T-cell (primary cell): Measurements from ENCODE around the gene TYROBP. TPM values are rescaled to one million over a fixed set of nuclear protein-coding genes. Genes with fewer than 3 reads are reported as not detected.
"Not testable (repeated sequence)": the region's sequence is repeated elsewhere in the genome, so short reads cannot be mapped to it uniquely, and the experiment has no call there.

Experiments
- ATAC-seq, 4 experiments: fragments of 200-7000 bp in 3 of 4; fragments of 150-1000 bp in 1 of 4; cut with Tn5 transposase; replicated peaks in 1 of 4; 1 replicate in 3 of 4; 2 replicates in 1 of 4; pipeline ENCODE4 v1.10.0; 2021; ENCODE audit warnings: moderate library complexity in 3 of 4, mild to moderate bottlenecking in 2 of 4, moderate number of reproducible peaks in 1 of 4
- CTCF ChIA-PET, 2 donors: fragments of 300-600 bp; sonication (Branson Sonifier 250); formaldehyde crosslinking; loops; one replicate each; lab custom pipeline; 2022; ENCODE audit warnings: antibody characterized with exemption in 2 of 2; lab: Charles Lee
- POLR2A ChIA-PET, 2 donors: fragments of 300-600 bp; sonication (Branson Sonifier 250); formaldehyde crosslinking; loops; one replicate each; lab custom pipeline; 2022; ENCODE audit warnings: antibody characterized with exemption in 2 of 2; lab: Charles Lee
- DNase-seq, 35 experiments: peaks; one replicate each; pipeline versions ENCODE4 v3.0.0 to v3.0.0-alpha.2; 2013 to 2023
- H3K27ac ChIP-seq: one replicate; pipeline ENCODE4 v1.5.1; 2013; ENCODE audit warnings: low read length
- H3K27me3 ChIP-seq, 2 experiments: replicated peaks in 1 of 2; 1 replicate in 1 of 2; 2 replicates in 1 of 2; pipeline versions ENCODE4 v1.6.1 to v1.7.0; 2013; ENCODE audit warnings: low read length in 1 of 2, mixed read lengths in 1 of 2; ENCODE audit not compliant: control insufficient read depth in 2 of 2, insufficient read depth in 2 of 2; ENCODE audit errors: extremely low read depth in 1 of 2
- H3K36me3 ChIP-seq, 2 donors: 1 replicate in 1 of 2; 2 replicates in 1 of 2; pipeline versions ENCODE4 v1.6.1 to v1.7.0; 2013; ENCODE audit warnings: low read length in 1 of 2; ENCODE audit not compliant: control insufficient read depth in 2 of 2, insufficient read depth in 1 of 2; ENCODE audit errors: extremely low read depth in 1 of 2
- H3K4me1 ChIP-seq, 2 experiments: 1 replicate in 1 of 2; 2 replicates in 1 of 2; pipeline versions ENCODE4 v1.6.1 to v1.7.0; 2013; ENCODE audit warnings: low read length in 2 of 2, mixed read lengths in 1 of 2; ENCODE audit not compliant: insufficient read depth in 2 of 2, control insufficient read depth in 1 of 2; ENCODE audit errors: extremely low read depth in 1 of 2
- H3K4me3 ChIP-seq, 2 donors: 1 replicate in 1 of 2; 2 replicates in 1 of 2; pipeline versions ENCODE4 v1.5.1 to v1.7.0; 2013; ENCODE audit warnings: mild to moderate bottlenecking in 2 of 2, low read length in 1 of 2, moderate library complexity in 1 of 2; ENCODE audit not compliant: control insufficient read depth in 1 of 2; ENCODE audit errors: extremely low read depth in 1 of 2
- H3K9me3 ChIP-seq: 2 replicates; pipeline ENCODE4 v1.7.0; 2013
- H3K27ac Mint-ChIP-seq, 2 donors: one replicate each; pipeline ENCODE4 v1.8.0; 2020 to 2021; ENCODE audit warnings: mild to moderate bottlenecking in 2 of 2, mixed read lengths in 2 of 2
- H3K27me3 Mint-ChIP-seq, 2 donors: one replicate each; pipeline ENCODE4 v1.8.0; 2021 to 2022; ENCODE audit warnings: mixed read lengths in 2 of 2
- H3K36me3 Mint-ChIP-seq: one replicate; pipeline ENCODE4 v1.8.0; 2021; ENCODE audit warnings: mixed read lengths
- H3K4me1 Mint-ChIP-seq, 3 donors: one replicate each; pipeline ENCODE4 v1.8.0; 2020 to 2022; ENCODE audit warnings: mixed read lengths in 3 of 3, mild to moderate bottlenecking in 1 of 3
- H3K4me3 Mint-ChIP-seq, 3 donors: one replicate each; pipeline ENCODE4 v1.8.0; 2020 to 2022; ENCODE audit warnings: mild to moderate bottlenecking in 3 of 3, mixed read lengths in 3 of 3, moderate library complexity in 3 of 3
- H3K9me3 Mint-ChIP-seq, 3 donors: one replicate each; pipeline ENCODE4 v1.8.0; 2020 to 2022; ENCODE audit warnings: mixed read lengths in 3 of 3
- WGBS: methylation state at CpG from one replicate; pipeline ENCODE4 v1.1.5; 2013; ENCODE audit warnings: missing lambda C conversion rate; ENCODE audit not compliant: insufficient coverage; 5-methylcytosine and 5-hydroxymethylcytosine counted together
- total RNA-seq, 35 experiments: library from RNA in 6 of 35; stranded (reverse) in 6 of 35; fragments of 120-200 nt in 1 of 35; gene quantifications; one replicate each; pipeline versions ENCODE4 v1.2.1 to v1.2.4 and lab custom pipeline; 2013 to 2026

TYROBP gene
- total RNA-seq, 5 donors from 2014 or later (not counting 1 experiment from before 2014, with no cell fraction given), result 2.3 to 7.0 (median 2.9) TPM

GRCh38 chr19:35910355-35910754 lies 2.3 kb upstream of the TYROBP start:
- H3K27me3 ChIP-seq, H3K27ac ChIP-seq, POLR2A ChIA-PET, H3K36me3 ChIP-seq, H3K9me3 Mint-ChIP-seq, H3K27me3 Mint-ChIP-seq, H3K4me3 Mint-ChIP-seq, DNase-seq, H3K36me3 Mint-ChIP-seq, CTCF ChIA-PET, H3K27ac Mint-ChIP-seq, H3K9me3 ChIP-seq, ATAC-seq, H3K4me3 ChIP-seq: not testable (repeated sequence)
- 98% methylated on average over 8 of the region's 14 CpGs for WGBS
- H3K4me1 ChIP-seq, result peaks cover 7 to 39% of the 10 kb centered on the region in 2 experiments
- H3K4me1 Mint-ChIP-seq, result peaks cover 26 to 37% (median 28%) of the 10 kb centered on the region in 3 donors

GRCh38 chr19:35909684-35910035 lies 1.6 kb upstream of the TYROBP start:
- H3K4me1 ChIP-seq, result peaks cover 8 to 44% of the 10 kb centered on the region in 2 experiments
- no peaks in the 10 kb centered on the region for H3K9me3 ChIP-seq
- Mint-ChIP-seq H3K4me3 (peak overlapping the region in 1 of 3 donors; percentile 51), H3K36me3 (no peaks in the 10 kb centered on the region), H3K27ac (no peak overlapping the region), H3K9me3 (no peaks in the 10 kb centered on the region), H3K4me1 (peaks cover 31 to 43% (median 35%) of the 10 kb centered on the region in 3 donors), H3K27me3 (no peaks in the 10 kb centered on the region)
- no peaks in the 10 kb centered on the region for H3K36me3 ChIP-seq
- CTCF ChIA-PET, result no interaction called here
- POLR2A ChIA-PET, result no interaction called here
- ATAC-seq (no peak), DNase-seq (no peak)
- no peaks in the 10 kb centered on the region for H3K27me3 ChIP-seq
- peak overlapping the region; percentile 47 for H3K27ac ChIP-seq
- H3K4me3 ChIP-seq, result no peak overlapping the region
- WGBS, result no CpG with 5 or more reads among the region's 6 CpGs

GRCh38 chr19:35908973-35909683 lies 1.0 kb upstream of the TYROBP start:
- ATAC-seq (peak; percentile 27 to 68 (median 40)), DNase-seq (peak in 19 of 35 experiments; percentile 15 to 76 (median 31))
- peak overlapping the region; percentile 47 for H3K27ac ChIP-seq
- Mint-ChIP-seq H3K36me3 (no peaks in the 10 kb centered on the region), H3K4me1 (peaks cover 36 to 48% (median 40%) of the 10 kb centered on the region in 3 donors), H3K9me3 (no peaks in the 10 kb centered on the region), H3K27me3 (no peaks in the 10 kb centered on the region), H3K4me3 (peak overlapping the region in 2 of 3 donors; percentile 24 to 51), H3K27ac (peak overlapping the region; percentile 68 to 81)
- CTCF ChIA-PET, result no interaction called here
- no peaks in the 10 kb centered on the region for H3K9me3 ChIP-seq
- no peaks in the 10 kb centered on the region for H3K27me3 ChIP-seq
- no peaks in the 10 kb centered on the region for H3K36me3 ChIP-seq
- peaks cover 13 to 50% of the 10 kb centered on the region in 2 experiments for H3K4me1 ChIP-seq
- POLR2A ChIA-PET, result no interaction called here
- H3K4me3 ChIP-seq, result no peak overlapping the region
- 79% methylated on average over 6 of the region's 10 CpGs for WGBS

GRCh38 chr19:35907377-35907745 lies 734 bp downstream of the TYROBP start:
- Mint-ChIP-seq H3K36me3 (no peaks in the 10 kb centered on the region), H3K9me3 (no peaks in the 10 kb centered on the region), H3K4me1 (peaks cover 49 to 62% (median 56%) of the 10 kb centered on the region in 3 donors), H3K4me3 (peak overlapping the region in 2 of 3 donors; percentile 27 to 57), H3K27me3 (no peaks in the 10 kb centered on the region), H3K27ac (no peak overlapping the region)
- Histone ChIP-seq H3K27ac (no peak overlapping the region), H3K27me3 (no peaks in the 10 kb centered on the region), H3K4me1 (peaks cover 18 to 67% of the 10 kb centered on the region in 2 experiments), H3K9me3 (no peaks in the 10 kb centered on the region), H3K36me3 (no peaks in the 10 kb centered on the region), H3K4me3 (peak overlapping the region in 1 of 2 donors; percentile 14)
- WGBS, result 92% methylated on average over 12 of the region's 12 CpGs
- ATAC-seq, result no peak
- CTCF ChIA-PET, result no interaction called here
- DNase-seq, result no peak
- POLR2A ChIA-PET, result no interaction called here

GRCh38 chr19:35905178-35905727 lies 2.8 kb downstream of the TYROBP start:
- H3K27ac Mint-ChIP-seq, result peak overlapping the region; percentile 85 to 89
- H3K4me3 Mint-ChIP-seq, result peak overlapping the region in 1 of 3 donors; percentile 100
- no peak for DNase-seq
- Histone ChIP-seq H3K9me3 (no peaks in the 10 kb centered on the region), H3K27me3 (no peaks in the 10 kb centered on the region), H3K36me3 (no peaks in the 10 kb centered on the region), H3K4me3 (no peak overlapping the region), H3K4me1 (peaks cover 28 to 78% of the 10 kb centered on the region in 2 experiments), H3K27ac (peak overlapping the region; percentile 99)
- H3K36me3 Mint-ChIP-seq, result no peaks in the 10 kb centered on the region
- POLR2A ChIA-PET, result no interaction called here
- no peak for ATAC-seq
- WGBS, result no CpG with 5 or more reads among the region's 6 CpGs
- peaks cover 57 to 69% (median 66%) of the 10 kb centered on the region in 3 donors for H3K4me1 Mint-ChIP-seq
- H3K9me3 Mint-ChIP-seq, result no peaks in the 10 kb centered on the region
- CTCF ChIA-PET, result interaction anchor here in 1 of 2 donors (0.6 to 0.7 kb wide), 2 partner anchors 42 to 186 kb away, joined by 3 read pairs; no protein-coding TSS in a partner anchor
- no peaks in the 10 kb centered on the region for H3K27me3 Mint-ChIP-seq

- peak overlapping the region; percentile 39 to 100 (median 98) for H3K4me3 Mint-ChIP-seq
- ATAC-seq (no peak), DNase-seq (no peak)
- peak overlapping the region; percentile 25 to 97 for H3K4me3 ChIP-seq
- peaks cover 28 to 74% of the 10 kb centered on the region in 2 experiments for H3K4me1 ChIP-seq
- peaks cover 56 to 65% (median 60%) of the 10 kb centered on the region in 3 donors for H3K4me1 Mint-ChIP-seq
- H3K9me3 Mint-ChIP-seq, result no peaks in the 10 kb centered on the region
- 89% methylated on average over 9 of the region's 10 CpGs for WGBS
- peak overlapping the region; percentile 85 to 89 for H3K27ac Mint-ChIP-seq
- H3K36me3 ChIP-seq, result no peaks in the 10 kb centered on the region
- no peaks in the 10 kb centered on the region for H3K27me3 ChIP-seq
- CTCF ChIA-PET, result interaction anchor here in 1 of 2 donors (0.6 kb wide), 1 partner anchor 23 kb away, joined by 3 read pairs; no protein-coding TSS in a partner anchor
- POLR2A ChIA-PET, result no interaction called here
- peak overlapping the region; percentile 99 for H3K27ac ChIP-seq
- no peaks in the 10 kb centered on the region for H3K27me3 Mint-ChIP-seq
- H3K36me3 Mint-ChIP-seq, result no peaks in the 10 kb centered on the region
- H3K9me3 ChIP-seq, result no peaks in the 10 kb centered on the region
Measured at GRCh38 chr19:35904311-35905068, 3.6 kb downstream of the TYROBP start.
